GM21526 (cell line): ENCODE data around the gene CRYBG1.

Experiments used
- ATAC-seq: cut with Tn5 transposase; IDR thresholded peaks from one replicate; pipeline ENCODE4 v1.9.1; 2021; ENCODE audit warnings: moderate library complexity; ENCODE audit not compliant: unreplicated experiment, low FRiP score

The CRYBG1 gene

DNA sequence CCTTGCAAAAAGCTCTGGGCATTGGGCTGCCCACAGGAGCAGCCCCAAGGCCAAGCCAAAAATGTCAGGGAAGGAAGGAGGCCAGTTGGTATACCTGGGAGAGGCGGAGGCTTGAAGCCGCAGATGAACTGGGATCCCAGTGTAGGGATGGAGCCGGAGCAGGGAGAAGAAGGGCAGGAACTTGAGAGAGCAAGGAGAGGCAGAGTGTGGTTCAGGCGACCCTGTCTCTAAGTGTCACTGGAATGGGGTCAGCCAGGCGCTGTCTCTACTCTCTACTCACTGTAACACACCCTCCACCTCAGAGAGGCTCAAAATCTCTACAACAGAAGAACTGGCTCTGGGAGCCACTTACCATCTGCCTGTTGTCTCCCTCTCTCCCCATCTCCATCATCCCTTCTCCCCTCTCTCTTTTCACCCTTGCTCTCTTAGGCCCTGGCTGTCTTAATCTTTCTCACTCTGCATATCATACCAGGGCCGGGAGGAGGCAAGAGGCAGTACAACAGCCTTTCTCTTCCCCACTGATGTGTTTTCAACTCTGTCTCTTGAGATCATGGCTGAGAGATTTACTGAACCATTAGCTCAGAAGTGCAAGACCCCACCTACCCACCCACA is 93.3 kb downstream of the CRYBG1 start:
- ATAC-seq, result no peak

DNA sequence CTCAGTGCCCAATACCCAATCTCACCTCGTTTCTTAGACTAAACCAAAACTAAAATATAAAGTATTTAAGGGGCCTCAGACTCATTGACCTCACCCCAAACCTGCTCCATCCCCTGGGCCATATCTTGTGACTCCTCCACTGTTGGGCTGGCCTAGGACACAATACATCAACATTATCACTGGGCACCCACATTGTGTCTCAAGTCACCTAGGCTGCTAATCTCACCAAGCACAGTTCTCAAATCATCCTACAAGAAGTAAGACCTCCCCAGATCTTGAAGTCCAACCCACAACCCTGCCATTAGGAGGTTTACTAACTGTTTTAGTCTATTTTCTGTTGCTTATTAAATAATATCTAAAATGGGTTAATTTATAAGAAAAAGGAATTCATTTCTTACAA is 96.2 kb downstream of the CRYBG1 start:
- ATAC-seq, result no peak

DNA sequence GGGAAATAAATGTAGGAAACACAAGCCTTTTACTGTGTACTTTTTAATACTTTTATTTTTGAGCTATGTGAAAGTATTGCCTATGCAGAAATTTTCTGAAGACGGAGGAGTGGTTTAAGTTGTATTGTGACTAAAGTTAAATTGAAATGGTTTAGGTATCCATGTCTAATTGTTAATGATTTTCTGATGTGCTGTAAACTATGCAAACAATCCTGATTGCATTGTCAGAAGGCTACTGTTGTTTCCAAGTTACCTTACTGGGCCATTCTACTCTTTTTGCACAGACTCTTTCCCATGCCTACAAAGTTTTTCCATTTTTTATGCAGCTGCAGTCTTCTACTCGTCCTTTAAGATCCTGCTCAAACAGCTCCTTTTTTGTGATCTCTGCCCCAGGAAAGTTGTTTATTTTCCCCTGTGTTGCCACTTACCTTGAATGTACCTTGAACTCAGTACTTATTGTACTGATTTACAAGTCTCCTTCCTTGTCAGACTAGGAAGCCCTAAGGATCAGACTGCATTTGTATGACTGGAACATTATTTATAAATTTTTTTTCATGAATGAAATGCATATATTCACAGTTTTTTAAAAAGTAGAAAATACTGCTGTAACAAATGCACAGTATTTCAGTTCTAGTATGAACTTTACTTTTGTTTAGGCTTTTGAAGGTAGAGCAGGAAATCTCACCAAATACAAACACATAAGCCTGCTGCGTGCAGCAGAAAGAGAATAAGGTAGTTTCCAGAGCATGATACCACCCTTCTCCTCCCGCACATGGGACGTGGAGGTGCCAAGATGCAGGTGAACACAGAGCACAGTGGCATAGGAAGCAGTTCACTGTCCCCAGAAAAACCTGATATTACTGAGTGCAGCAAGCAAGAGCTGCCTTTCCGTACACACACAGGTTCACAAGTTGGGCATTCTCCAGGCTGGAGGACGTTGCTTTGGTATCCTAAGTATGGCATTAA is 97.8 kb downstream of the CRYBG1 start:
- no peak for ATAC-seq

DNA sequence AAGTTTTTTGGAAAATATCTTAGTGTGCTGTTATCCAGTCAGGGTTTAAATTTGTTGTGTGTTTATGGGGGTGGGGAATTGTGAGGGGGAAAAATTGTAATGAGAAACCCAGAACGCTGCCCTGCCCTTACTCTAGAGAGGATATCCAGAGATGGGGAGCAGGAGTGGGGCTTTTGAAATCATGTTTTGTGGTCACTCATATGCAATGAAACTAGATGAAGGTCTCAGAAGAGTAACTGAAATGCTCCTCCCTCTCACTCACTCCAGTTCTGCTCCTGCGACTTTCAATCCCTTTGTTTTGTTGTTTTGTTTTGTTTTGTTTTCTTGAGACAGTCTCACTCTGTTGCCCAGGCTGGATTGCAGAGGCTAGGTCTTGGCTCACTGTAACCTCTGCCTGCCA is 100.0 kb downstream of the CRYBG1 start:
- ATAC-seq, result no peak

DNA sequence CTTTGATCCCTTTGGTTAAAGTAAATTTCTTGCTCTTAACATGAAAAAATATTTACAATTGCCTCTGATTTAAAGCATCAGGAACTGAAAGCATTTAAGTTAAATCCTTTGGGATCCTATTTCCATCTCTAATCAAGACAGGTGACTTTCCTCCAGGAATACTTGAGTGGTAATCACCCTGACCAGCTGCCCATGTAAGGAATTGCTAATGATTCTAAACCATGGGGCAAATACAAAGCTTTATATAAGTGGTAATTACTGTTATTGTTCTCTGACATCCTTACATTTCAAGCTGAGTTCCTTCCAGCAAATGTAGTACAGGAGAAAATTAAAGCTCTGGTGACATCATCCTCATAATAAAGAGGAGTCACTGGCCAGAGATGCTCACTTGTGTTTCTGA is 100.6 kb downstream of the CRYBG1 start:
- no peak for ATAC-seq

DNA sequence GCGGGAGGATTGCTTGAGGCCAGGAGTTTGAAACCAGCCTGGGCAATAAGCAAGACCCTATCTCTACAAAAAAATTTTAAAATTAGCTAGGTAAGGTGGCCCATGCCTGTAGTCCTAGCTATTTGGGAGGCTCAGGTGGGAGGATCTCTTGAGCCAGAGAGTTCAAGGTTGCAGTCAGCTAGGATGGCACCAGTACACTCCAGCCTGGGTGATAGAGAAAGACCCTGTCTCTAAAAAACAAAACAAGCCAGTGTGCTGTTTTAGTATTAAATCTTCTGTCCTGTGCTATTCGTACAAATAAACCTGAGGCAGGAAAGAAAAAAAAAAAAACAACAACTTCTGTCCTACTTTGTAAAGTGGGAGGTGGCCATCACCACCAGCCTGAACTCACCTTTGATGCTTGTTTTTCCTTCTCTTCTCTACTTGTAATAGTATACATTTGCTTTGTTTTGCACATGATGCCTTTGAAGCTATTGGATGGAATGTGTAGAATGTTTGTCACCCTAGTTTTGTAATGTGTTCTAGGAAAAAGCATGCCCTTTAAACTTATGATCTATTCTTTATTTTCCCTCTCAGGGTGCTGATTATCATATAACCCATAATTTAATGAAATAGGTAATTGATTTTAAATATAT is 102.5 kb downstream of the CRYBG1 start:
- no peak for ATAC-seq

DNA sequence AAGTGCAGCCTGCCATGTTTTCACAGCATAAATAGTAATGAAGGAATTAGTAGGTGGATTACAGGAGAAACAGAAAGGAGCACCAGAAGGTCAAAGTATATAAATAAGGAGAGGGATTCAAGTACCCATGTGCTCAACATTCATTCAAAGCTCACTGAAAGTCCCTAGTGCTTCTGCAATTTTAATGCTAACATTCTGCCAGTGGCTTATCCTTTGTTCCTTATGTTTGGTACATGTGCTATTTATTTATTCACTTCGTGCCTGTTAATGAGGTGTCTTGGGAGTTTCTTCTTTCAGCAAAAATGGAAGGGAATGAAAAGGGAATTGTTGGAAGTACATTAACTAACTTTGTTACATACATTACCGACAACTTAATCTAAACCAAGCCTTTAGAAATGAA is 105.7 kb downstream of the CRYBG1 start:
- no peak for ATAC-seq

DNA sequence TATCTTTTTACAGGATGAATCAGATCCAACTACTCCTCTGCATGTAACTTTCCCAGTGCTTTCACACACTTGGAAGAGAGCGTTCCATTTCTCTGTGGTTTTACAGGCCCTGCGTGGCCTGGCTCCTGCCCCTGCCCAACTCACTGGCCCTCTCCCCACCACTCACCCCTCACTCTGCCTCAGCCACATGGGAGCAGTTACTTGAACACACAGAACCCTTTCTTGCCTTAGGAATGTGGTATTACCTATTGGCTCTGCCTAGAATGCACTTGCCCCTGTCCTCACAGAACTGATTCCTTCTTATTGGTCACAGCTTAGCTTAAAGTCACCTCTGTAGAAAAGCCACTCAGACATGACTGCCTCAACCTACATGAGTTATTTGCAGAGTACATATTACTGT is 108.4 kb downstream of the CRYBG1 start:
- no peak for ATAC-seq

DNA sequence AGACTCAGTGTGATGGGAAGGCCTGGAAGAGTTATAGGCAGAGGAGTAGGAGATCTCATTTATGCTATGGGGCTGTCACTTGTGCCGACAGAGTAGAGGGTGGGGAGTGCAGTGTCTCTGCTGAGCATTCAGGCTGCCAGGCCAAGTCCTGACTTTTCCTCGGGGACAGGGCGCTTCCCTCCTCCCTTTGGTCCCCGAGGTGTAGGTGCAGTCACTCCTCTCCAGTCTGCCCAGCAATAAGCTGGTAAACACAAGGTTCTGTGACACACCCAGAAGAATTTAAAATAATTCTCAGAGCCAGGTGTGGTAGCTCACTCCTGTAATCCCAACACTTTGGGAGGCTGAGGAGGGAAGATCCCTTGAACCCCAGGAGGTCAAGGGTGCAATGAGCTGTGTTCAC is 109.4 kb downstream of the CRYBG1 start:
- no peak for ATAC-seq

DNA sequence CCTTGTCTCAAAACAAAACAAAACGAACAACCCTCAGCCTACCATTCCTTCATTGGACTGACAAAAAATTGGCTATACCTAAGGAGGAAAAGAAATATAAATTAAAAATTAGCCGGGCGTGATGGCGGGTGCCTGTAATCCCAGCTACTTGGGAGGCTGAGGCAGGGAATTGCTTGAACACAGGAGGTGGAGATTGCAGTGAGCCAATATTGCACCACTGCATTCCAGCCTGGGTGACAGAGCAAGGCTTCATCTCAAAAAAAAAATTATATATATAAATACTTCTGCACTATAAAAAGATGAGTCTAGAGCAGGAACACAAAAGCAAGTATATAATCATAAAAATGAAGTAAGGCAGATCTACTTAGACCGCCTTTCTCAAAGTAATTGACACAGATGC is 109.8 kb downstream of the CRYBG1 start:
- no peak for ATAC-seq

DNA sequence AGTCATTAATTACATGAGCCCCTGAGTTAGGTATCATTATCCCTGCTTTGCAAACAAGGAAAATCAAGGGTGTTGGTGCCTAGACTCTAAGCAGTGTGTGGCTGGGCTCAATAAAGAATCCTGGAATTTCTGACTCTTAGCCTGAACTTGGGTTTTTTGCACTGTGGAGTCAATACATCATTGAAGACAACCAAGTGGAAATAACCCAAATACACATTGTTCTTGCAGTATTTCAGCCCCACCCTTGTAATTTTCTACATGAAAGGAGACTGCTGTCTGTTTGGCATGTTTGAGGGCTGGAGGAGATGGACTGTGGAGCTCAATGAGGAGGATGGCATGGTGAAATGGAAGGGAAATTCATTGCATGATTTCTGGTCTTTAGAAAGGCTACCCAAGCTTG is 110.3 kb downstream of the CRYBG1 start:
- no peak for ATAC-seq

DNA sequence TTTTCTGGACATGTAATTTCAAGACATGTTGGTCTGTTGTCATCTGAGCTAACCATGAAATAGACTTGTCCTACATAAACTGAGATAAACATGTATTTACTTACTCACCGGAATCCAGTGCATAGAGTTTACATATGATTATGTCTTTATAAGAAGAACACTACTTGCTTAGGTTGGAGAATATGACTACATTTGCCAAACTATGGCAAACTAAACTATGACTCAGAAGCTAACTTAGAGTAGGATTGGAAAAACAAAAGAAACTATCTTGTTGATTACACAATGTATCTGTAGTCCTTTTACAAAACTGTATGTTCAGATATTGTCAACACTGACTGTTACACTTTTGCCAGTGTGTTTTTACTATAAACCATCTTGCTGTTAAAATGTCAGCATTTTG is 113.3 kb downstream of the CRYBG1 start:
- ATAC-seq, result no peak

DNA sequence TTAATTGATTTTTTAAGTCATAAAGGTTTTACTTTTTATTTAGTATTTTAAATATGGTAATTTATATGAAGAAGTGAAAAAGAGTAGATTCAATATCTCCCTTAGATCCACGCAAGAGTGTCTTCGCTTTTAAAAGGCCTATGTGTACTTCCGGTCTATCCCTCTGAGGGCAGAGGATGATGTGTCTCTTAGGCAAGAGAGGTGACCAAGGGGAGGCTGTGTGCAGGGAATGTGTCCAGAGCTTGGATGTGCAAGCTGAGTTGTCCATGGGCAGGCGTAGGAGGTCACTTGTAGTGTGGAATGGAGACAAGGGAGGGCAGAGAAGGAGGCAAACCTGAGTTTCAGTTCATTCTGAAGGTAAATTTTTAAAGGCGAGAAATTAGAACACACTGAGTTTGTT is 113.9 kb downstream of the CRYBG1 start:
- ATAC-seq, result no peak

DNA sequence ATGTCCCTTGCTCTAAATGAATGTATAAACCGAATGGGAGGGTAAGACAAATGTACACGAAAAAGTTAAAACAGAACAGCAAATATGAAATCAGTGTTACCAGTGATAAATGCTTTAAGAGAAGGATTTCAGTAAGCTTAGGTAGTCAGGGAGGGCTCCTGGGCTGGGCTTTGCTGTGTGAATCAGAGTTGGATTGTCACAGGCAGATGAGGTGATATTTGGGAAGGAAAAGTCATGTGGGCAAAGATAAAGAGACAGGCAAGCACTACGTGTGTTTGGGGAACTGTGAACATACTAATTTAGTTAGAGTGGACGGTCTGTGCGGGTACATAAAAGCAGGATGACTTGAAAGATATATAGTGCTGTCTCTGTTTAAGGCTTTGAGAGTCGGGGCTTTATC is 114.8 kb downstream of the CRYBG1 start:
- no peak for ATAC-seq

DNA sequence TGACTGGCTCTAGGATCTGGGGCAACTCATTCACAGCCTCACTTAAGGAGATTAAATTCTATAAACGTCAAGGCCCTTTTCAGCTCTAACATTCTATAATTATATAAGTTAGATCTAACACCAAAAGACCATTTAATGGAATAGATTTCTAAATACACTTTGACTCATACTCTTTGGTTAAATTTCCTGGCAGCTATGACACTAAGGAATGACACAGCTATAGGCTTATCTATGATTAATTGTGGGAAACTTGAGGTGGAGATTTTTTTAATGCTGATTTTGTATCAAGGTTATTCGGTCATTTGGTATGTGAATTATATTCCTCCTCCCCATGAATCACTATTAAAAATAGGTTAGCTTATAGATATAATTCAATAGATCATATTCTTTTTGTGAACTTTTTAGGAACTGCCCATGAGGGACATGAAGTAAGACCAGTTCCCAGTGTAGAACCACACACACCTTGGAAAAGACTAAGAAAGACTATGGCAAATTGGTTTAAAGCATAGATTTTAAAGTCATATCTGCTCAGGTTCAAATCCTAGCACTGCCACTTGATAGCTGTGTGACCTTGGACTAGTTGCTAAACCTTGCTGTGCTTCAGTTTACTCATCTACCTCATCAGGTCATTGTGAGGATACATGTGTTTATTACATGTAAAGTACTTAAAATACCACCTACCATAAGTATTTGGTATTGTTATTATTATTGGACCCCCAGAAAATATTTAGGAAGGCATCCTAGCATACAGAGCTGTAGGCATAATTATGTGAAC is 116.0 kb downstream of the CRYBG1 start:
- no peak for ATAC-seq

DNA sequence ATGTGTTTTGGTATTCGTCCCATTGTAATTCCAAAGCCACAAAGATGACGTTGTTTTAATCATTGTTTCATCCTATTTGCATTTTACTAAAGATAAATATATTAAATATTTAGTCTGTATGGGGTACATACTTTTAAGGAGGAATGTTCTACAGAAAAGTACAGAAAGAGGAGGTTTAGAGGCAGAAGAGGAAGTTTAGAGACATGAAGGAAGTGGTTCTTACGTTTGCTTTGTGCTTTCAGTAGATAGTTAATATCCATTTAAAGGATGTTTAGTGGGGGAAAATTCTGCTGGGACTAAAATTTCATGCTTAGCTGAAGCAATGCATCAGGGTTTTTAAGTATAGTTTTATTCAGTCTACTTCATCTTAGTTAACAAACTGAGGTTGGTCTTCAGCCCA is 116.6 kb downstream of the CRYBG1 start:
- ATAC-seq, result no peak

DNA sequence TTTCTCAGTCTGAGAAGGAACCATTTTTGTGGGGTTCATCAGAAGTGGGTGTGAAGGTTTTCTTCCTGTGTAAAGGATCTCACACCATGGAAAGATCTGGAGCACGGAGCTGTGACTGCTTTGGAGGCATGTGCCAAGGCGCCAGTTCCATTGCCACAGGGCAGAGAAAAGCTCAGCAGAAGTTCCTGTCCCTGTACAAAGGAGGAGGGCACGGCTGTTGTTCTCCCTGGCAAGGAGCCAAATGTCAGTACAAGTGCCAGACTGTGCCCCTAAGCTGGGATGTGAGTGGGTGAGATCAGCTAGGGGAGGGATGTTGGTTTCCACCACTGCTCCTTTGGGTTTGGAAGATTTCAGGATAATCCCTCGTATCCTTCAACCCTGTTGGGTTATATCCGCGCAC is 117.3 kb downstream of the CRYBG1 start:
- ATAC-seq, result no peak

DNA sequence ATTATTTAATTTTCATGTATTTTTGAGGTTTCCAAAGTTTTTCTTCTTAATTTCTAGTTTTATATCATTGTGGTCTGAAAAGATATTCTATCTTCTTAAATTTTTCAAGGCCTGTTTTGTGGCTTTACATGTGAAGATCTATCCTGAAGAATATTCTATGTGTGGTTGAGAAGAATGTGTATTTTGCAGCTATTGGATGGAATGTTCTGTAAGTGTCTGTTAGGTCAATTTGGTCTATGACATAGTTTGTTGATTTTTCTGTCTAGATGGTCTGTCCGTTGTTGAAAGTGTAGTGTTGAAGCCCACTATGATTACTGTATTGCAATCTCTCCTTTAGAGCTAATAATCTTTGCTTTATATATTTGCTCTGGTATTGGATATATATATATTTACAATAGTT is 125.7 kb downstream of the CRYBG1 start:
- no peak for ATAC-seq

DNA sequence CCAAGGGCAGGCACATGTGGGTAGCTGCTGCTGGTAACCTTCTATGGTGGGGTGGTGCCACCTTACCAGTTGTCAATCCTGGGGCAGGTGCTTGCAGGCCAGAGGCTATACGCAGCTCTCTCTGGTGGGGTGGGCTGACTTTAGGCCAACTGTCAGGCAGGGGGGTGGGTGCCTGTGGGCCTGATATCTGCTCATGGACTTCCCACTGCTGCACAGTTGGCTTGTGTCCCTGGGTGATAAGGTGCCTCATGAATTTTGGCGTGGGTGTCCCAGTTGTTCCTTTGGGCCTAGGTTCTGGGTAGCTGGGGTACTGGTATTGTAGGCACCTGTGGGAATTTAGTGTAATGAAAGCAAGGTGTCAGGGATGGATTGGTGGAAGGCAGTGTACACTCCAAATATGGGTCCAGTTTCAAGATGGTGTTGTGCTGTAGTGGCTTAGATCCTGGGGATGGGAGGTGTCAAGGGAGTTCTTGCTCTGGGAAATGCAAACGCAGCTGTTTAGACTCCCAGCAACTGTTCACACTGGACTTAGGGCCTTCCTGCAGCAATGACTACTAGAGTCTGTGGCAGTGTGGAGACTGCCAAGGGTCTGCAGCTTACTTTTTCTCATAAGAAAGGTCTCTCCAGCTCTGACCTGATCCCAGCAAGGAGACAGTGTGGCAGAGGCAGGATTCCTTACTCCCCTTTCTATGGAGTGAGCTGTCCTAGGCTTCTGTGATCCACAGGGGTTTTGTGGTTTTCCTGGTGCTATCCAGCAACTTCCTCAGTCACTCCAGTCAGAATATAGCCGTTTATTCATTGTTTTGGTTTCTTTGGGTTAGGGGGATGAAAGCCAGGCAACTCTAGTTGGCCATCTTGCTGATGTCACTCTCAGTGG is 128.2 kb downstream of the CRYBG1 start:
- ATAC-seq, result no peak

DNA sequence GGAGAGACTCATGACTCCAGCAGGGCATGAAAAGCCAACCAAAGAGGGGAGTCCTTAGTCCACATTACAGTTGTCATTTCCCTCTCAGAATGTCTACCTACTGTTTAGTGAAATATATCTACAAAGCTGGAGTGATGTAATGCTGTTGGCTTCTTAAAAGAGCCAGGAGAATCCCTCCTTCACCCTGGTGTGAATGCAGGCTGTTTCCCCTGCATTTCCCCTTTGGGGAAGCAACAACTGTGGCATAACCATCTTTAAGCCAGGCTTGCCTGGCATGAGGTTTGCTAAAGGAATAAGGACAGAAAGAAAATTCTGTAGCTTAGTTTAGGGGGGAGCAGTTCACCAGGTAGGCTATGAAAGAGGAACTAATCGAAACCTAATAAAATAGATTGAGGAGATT is 129.5 kb downstream of the CRYBG1 start:
- no peak for ATAC-seq
